ENCODE measurements around the gene TBL1XR1. TPM values are rescaled to one million over a fixed set of nuclear protein-coding genes. Genes with fewer than 3 reads are reported as not detected.

TBL1XR1 gene
- total and polyA plus RNA-seq, 2 donors (not counting 3 experiments of a cell fraction or from before 2014, with no cell fraction given): 26.9 to 146 TPM

GRCh38 chr3:177055605-177056571, 141.4 kb downstream of the TBL1XR1 start:
- no peak for TF ChIP-seq POLR2A (IDR thresholded peaks at IDR 0.05; ENCODE audit: low read depth, low read length)
- TF ChIP-seq POLR2AphosphoS5 (IDR thresholded peaks at IDR 0.05; ENCODE audit: insufficient read depth, low read depth, low read length): no peak
- no peak overlapping the region for H3K9ac ChIP-seq (replicated peaks; ENCODE audit: extremely low read depth, insufficient read depth, low read length)
- no peak overlapping the region for H3K4me2 ChIP-seq (ENCODE audit: insufficient read depth, low read length)
- no peak overlapping the region for H2AFZ ChIP-seq (ENCODE audit: low read depth, low read length)
- DNase-seq (ENCODE audit: low read depth, low spot score) (peak; percentile 35), FAIRE-seq (no peak)
- ChIA-PET POLR2A (no interaction called here), CTCF (no interaction called here)
- dilution Hi-C loops (cut with MboI; ENCODE audit: extremely low pct_ligation_motif_present, low sequenced_read_pairs) (no loop called here), intact Hi-C loops (cut with micrococcal nuclease) (loop anchor here (10.0 kb wide), 2 partner anchors 569 to 1119 kb away; no protein-coding TSS in a partner anchor)
- no peak overlapping the region for H3K4me3 ChIP-seq (replicated peaks in 1 of 3; ENCODE audit: insufficient read depth in 1 of 3, low read depth in 1 of 3, low read length in 3 of 3)
- H3K9me1 ChIP-seq (replicated peaks; ENCODE audit: control insufficient read depth, extremely low read depth, insufficient read depth, low read length): no peaks in the 10 kb centered on the region
- no peak overlapping the region for H3K27ac ChIP-seq (ENCODE audit: insufficient read depth, low read depth, low read length)
- peaks cover 48% of the 10 kb centered on the region for H3K79me2 ChIP-seq (ENCODE audit: control insufficient read depth, insufficient read depth, low read length)
- no TSS peak for BruUV-seq (replicated peaks)
- H3K9me3 ChIP-seq (replicated peaks; ENCODE audit: control insufficient read depth, insufficient read depth, low read length): no peaks in the 10 kb centered on the region
- no peaks in the 10 kb centered on the region for H3K27me3 ChIP-seq (ENCODE audit: control insufficient read depth in 2 of 2, insufficient read depth in 2 of 2, low read length in 2 of 2)
- no peaks in the 10 kb centered on the region for H4K20me1 ChIP-seq (replicated peaks; ENCODE audit: control insufficient read depth, extremely low read depth, insufficient read depth, low read length)
- no peaks in the 10 kb centered on the region for H3K4me1 ChIP-seq (ENCODE audit: control insufficient read depth, extremely low read depth, insufficient read depth, low read length)
- H3K36me3 ChIP-seq (ENCODE audit: control insufficient read depth in 2 of 2, extremely low read depth in 1 of 2, insufficient read depth in 2 of 2, low read length in 2 of 2): no peaks in the 10 kb centered on the region

GRCh38 chr3:177053107-177053506, 144.2 kb downstream of the TBL1XR1 start:
- no peaks in the 10 kb centered on the region for H4K20me1 ChIP-seq (replicated peaks; ENCODE audit: control insufficient read depth, extremely low read depth, insufficient read depth, low read length)
- TF ChIP-seq CTCF (IDR thresholded peaks at IDR 0.05; ENCODE audit: extremely low read depth in 1 of 2, insufficient read depth in 1 of 2, low read depth in 1 of 2, low read length in 2 of 2) (no peak), FOS (IDR thresholded peaks at IDR 0.05; ENCODE audit: borderline replicate concordance, insufficient read depth, low read length) (no peak), GATA2 (IDR thresholded peaks at IDR 0.05; ENCODE audit: insufficient read depth, insufficient read length, low read depth, low read length) (no peak), JUN (IDR thresholded peaks at IDR 0.05; ENCODE audit: borderline replicate concordance, insufficient read depth, insufficient read length, low read depth) (no peak), MAX (IDR thresholded peaks at IDR 0.05; ENCODE audit: insufficient read depth, insufficient read length) (no peak), EZH2 (IDR thresholded peaks at IDR 0.05; ENCODE audit: borderline replicate concordance, low read depth, low read length, severe bottlenecking) (no peak), POLR2A (IDR thresholded peaks at IDR 0.05; ENCODE audit: low read depth, low read length) (no peak)
- no peaks in the 10 kb centered on the region for H3K27me3 ChIP-seq (ENCODE audit: control insufficient read depth in 2 of 2, insufficient read depth in 2 of 2, low read length in 2 of 2)
- intact Hi-C loops (cut with micrococcal nuclease): loop anchor here (10.0 kb wide), 2 partner anchors 572 to 1122 kb away; no protein-coding TSS in a partner anchor
- no peak overlapping the region for H3K4me3 ChIP-seq (replicated peaks in 1 of 3; ENCODE audit: insufficient read depth in 1 of 3, low read depth in 1 of 3, low read length in 3 of 3)
- H3K4me2 ChIP-seq (ENCODE audit: insufficient read depth, low read length): no peak overlapping the region
- peaks cover 36% of the 10 kb centered on the region for H3K79me2 ChIP-seq (ENCODE audit: control insufficient read depth, insufficient read depth, low read length)
- no TSS peak for BruUV-seq (replicated peaks)
- dilution Hi-C loops (cut with MboI; ENCODE audit: extremely low pct_ligation_motif_present, low sequenced_read_pairs): no loop called here
- DNase-seq (ENCODE audit: low read depth, low spot score): no peak
- no peak overlapping the region for H3K27ac ChIP-seq (ENCODE audit: insufficient read depth, low read depth, low read length)
- no peaks in the 10 kb centered on the region for H3K9me1 ChIP-seq (replicated peaks; ENCODE audit: control insufficient read depth, extremely low read depth, insufficient read depth, low read length)
- no peak for FAIRE-seq
- ChIA-PET POLR2A (no interaction called here), CTCF (interaction anchor here (1.0 to 5.0 kb wide), 4 partner anchors 144 to 1332 kb away, joined by 3 to 66 read pairs (median 35); partner anchors contain the start of gene TBL1XR1)
- H3K9me3 ChIP-seq (replicated peaks; ENCODE audit: control insufficient read depth, insufficient read depth, low read length): no peaks in the 10 kb centered on the region
- no peak overlapping the region for H3K9ac ChIP-seq (replicated peaks; ENCODE audit: extremely low read depth, insufficient read depth, low read length)
- no peak overlapping the region for H2AFZ ChIP-seq (ENCODE audit: low read depth, low read length)
- H3K4me1 ChIP-seq (ENCODE audit: control insufficient read depth, extremely low read depth, insufficient read depth, low read length): no peaks in the 10 kb centered on the region
- peaks cover 3 to 9% of the 10 kb centered on the region in 2 experiments for H3K36me3 ChIP-seq (ENCODE audit: control insufficient read depth in 2 of 2, extremely low read depth in 1 of 2, insufficient read depth in 2 of 2, low read length in 2 of 2)

Measured in endothelial cell of umbilical vein (primary cell).